Germinal center (tissue), 1 donor: ENCODE measurements around the gene ZBTB42.

ENCODE experiments used
- DNase-seq: peaks from one replicate; pipeline ENCODE4 v3.0.0; 2012; ENCODE audit warnings: mixed read lengths, low spot score

Gene ZBTB42

DNA sequence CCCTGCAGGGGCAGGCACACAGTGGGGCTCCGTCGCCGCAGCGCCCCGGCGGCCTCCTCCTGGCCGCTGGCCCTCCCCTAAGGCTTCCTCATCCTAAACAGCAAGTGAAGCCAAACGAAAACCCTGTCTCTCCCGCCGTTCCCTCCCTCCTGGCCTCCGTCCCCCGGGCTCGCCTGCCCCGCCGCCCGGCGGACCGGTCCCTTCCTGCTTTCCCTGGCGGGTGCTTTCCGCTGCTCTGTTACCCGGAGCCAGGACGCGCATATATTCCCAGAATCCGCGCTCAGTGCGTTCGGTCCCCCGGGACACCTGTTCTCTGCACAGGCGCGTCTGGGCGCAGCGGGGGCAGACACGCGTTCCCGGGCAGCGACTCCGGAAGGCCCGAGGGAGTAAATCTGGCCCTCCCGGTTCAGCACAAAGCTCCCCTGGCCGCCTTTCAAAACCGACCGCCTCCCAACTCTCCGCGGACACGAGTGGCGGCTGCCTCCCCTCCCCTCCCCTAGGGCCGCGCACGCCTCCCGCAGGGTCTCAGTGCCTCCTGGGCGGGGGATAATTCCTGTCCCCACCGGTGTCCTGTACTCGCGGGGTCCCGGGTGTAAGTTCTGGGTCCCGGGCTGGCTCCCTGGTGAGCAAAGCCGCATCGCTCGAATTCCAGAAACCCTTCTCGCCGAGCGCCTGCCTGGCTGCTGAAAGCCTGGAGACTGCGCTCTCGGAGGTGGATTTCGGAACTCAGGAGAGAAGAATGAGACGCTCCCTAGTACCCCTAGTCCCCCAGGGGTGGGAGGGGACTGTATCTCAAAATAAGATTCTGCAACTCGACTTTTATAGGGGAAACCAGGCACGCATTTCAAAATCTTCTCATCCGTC lies 42.8 kb downstream of the ZBTB42 start:
- no peak for DNase-seq

DNA sequence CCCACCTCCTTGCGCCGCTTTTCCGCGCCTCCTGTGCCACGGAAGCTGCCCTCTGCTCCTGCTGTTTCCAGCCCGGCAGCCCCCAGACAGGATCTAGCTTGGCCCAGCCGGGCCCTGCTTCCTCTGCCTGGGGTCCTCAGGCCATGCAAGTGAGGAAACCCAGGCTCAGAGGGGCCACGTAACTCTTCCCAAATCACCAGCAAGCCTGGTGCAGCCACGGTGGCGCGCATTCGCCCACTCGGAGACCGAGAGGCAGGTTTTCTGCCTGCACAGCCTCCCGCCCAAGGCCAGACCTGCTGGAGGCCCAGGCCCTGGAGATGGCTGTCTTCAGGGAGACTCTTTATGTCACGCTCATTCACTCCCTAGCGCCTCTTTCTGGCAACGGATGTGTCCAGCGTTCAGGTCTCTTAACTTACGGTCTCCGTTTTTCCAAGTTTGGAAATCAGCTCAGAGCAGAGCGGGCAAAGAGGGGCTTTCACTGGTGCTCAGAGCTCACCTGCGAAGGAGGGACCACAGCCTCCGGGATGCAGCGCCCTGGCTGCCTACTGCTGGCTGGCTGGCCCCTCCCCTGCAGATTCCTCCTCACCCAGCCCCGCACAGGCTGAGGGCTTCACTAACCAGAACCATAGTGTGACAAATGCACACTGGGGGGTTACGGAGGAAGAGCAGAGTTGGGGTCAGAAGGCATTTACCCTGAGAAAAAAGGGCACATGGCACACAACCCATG lies 43.6 kb downstream of the ZBTB42 start:
- no peak for DNase-seq

DNA sequence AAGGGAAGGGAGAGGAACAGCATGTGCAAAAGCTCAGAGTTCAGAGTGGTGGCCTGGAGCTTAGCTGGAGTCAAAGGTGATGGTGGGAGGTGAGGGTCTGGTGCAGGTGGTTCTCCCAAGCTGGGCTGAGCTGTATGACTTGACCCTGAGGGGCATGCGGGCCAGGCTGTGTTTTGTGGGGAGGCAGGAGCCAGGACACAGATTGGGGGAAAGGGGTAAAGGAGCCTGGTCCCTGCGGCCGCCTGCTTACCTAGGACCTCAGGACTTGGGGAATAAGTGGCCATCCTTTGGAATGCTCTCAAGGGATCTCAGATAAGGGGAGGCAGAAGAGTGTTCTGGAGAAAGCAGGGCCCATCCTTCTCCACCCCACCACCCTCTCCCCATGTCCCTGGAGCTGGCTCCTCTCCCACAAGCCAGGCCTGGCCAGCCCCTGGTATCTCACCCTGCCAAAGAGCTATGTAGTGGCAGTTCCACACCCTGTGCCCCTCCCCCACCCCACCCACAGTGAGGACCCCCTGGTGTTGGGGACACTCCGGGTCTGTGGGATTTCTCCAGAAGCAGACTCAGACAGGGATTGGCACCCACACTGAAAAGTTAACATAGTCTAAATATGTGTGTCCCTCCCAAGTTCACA lies 44.2 kb downstream of the ZBTB42 start:
- no peak for DNase-seq

DNA sequence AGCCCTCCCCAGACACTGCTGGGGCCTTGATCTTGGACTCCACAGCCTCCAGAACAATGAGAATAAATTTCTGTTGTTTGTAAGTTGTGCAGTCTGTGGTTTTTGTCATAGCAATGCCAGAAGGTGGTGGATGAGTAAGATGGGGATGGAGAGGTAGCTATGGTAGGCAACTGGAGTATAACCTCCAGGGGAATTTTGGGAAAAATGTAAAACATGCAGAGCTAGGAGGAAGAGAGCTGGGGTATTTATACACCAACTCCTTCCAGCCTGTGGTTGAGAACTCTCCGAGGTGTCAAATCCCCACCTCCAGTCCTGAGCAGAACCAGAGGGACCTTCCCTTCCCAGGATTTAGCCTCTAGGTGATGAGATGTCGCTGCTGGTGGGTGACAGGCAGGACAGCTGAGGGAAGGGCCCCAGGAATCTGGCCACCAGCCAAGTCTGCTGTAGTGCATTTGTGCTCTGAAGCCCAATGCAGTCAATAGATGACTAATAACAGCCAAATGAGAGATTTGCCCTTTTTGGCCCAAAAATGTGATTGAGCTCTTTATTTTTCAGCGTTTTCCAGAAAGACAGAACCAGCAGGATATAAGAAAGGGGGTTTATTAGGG lies 45.0 kb downstream of the ZBTB42 start:
- no peak for DNase-seq

DNA sequence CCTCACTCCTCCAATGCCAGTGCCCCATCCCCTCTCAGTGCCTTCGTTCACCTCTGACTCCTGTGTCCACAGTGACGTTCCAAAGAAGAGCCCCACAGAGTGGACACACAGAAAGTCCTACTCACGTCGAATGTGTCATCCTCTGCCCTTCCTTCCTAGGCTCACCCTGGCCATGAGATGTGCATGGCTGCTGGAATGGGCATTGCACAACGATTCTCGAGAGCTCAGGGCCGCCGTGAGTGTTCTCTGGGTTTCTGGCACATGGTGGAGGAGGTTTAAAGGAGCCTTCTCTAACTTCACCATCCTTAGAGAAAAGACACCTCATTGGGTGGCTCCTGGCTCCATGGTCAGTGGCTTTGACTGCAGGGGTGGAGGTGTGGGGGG lies 51.4 kb downstream of the ZBTB42 start:
- DNase-seq = no peak
